NAMALWA (cell line): ENCODE measurements around the gene TRIM17.

Experiments
- DNase-seq: peaks from one replicate; pipeline ENCODE4 v3.0.0-alpha.2; 2015; ENCODE audit warnings: low spot score

TRIM17 gene, protein sequence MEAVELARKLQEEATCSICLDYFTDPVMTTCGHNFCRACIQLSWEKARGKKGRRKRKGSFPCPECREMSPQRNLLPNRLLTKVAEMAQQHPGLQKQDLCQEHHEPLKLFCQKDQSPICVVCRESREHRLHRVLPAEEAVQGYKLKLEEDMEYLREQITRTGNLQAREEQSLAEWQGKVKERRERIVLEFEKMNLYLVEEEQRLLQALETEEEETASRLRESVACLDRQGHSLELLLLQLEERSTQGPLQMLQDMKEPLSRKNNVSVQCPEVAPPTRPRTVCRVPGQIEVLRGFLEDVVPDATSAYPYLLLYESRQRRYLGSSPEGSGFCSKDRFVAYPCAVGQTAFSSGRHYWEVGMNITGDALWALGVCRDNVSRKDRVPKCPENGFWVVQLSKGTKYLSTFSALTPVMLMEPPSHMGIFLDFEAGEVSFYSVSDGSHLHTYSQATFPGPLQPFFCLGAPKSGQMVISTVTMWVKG

DNA sequence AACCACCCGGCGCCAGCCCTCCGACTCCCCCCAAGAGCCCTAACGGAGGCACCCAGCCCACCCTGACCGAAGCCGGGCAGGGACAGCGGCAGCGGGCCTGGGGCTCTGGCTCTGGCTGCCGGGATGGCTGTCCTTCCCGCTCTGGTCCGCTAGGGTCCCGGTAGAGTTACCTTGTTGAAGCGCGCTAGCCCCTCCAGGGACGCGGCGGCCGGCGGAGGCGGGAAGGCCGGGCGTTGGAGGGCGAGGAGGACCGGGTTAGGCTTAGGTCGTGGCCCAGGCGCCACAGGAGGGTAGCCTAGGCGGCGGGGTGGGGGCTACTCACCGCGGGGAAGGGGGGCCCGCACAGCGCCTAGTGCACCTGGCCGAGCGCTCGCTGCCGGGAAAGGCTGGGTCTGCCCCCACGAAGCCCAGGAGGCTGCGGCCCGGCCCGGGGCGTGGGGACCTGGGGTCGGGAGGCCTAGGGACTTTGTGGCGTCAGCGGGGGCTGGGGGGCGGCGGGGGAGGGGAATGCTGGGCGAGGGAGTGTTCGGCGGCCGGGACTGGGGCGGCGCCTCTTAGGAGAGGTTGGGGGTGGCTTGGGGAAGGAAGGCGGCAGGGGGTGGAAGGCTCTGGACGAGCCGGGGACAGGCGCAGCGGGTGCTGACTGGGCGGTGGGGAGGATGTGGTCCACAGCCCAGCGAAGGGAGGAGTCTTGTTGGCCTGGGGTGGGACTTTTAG is at the start of gene TRIM17:
Gene TRIM17 (minus strand): TSS at position 645 of the 717 bp plus-strand sequence. CDS start 1,789 bp downstream, outside the sequence.
- no peak for DNase-seq

DNA sequence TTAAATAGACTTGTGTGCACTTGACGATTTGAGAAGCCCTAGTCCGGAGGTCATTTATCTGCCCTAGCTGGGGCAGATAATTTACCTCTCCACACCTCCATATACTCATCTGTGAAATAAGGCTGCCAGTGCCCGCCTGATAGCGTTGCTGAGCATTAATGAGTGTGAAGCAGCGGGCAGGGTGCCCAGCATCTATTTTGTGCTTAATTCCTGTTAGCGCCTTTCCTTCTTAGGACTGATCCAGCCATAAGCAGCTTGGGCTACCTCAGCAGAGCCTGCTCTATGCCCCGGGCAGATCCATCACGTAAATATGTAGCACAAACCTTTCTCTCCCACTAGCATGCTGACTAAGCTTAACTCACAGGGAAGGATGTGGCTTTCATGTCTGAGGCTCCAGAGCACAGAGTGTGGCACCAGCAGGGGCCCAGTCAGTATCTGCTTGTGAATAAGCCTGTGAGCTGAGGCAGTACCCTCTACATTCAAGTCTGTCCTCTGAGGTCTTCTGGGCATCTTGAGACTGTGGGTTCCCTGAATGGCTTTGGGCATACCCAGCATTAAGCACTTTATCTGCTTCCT is 49.0 kb upstream of the TRIM17 start:
- DNase-seq = no peak

DNA sequence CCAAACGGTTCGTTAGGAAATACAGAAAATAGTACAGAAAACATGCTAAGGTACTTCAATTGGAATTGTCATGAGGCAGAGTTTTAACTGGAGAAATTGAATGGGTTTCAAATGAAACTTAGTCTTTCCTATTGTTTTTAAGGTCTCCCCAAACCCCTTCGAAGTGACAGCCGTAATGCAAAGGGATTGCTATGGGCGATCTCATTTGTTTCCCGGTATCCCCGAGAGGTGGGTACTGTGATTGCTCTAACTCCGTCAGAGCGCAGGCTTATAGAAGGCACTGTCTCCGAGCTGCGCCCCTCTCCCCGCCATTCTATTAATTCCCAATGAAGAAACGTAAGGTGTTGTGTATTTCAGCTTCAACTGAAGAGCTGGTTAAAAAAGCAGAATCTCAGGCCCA is 48.5 kb upstream of the TRIM17 start:
- DNase-seq = no peak

DNA sequence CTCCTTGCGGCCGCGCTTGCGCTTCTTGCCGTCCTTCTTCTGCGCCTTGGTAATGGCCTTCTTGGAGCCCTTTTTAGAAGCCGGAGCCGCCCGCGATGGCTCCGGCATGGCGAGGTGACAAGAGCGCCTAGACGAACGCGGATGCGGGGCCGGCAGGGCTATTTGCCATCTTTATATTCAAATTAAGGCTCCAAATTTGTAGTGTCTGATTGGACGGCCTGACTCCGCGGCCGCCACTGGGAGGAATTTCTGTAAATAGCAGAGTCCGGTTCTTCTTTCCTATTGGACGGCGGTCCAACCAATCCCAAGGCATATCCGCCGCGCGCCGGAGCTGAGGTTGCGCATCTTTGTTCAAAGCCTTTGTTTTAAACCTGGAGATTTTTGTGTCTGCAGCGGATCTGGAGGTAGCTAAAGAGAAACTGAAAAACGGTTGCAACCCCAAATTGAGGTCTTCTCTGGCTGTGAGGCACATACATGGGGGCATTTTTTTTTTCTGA is 47.9 kb upstream of the TRIM17 start:
- peak; percentile 92 for DNase-seq

DNA sequence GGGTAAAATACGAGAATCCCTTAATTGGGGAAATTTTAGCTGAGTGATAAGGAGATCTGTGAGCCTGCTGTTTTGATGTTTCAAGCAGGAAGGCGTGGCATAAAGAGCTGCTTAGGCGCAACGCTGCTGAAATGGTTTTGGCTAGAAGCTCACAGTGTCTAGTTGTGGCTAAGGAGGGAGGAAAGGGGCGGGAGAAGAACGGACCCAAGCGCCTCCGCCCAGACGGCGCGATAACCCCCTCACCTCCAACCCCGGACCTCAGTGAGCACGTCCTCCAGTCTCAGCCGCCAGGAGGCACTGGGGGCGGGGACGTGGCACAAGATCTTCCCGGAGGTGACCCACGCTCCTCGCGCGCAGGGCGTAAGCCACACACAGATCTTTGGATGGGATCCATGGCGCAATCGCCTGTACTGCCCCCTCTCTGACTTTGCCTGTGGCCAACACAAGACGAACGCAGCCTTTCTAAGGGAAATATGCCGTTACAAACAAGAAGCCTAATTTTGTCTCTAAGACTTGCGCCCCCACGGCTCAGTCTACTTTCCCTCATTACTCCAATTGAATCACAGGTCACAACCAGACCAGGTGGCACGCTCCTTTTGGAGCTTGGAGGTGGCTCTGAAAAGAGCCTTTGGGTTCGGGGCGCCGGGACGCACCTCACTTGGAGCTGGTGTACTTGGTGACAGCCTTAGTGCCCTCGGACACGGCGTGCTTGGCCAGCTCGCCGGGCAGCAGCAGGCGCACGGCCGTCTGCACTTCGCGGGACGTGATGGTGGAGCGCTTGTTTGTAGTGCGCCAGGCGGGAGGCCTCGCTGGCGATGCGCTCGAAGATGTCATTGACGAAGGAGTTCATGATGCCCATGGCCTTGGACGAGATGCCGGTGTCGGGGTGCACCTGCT is 47.1 kb upstream of the TRIM17 start:
- peak; percentile 88 for DNase-seq

DNA sequence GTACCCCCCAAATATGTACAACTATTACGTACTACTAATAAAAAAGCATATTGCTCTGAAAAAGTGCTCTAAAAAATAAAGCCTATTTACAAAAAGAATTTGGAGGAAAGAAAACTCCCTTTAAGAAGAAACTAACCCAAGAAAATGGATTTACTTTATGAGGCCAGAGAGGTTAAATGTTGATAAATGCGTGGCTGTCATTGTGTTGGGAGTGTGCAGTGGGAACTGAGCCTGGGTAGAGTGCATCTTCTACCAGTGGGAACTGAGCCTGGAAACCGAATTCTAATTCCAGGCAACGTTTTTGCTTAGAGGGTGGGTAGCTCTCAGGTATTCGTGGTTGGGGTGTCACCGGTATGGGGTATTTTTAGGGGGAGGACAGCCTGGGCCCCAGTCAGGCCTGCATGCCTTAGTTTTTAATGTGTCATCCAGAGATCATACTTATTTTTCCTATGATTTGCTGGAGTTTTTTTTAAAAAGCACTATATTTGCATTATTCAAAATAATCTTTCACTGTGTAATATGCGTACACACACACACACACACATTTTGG is 46.4 kb upstream of the TRIM17 start:
- DNase-seq = peak; percentile 40

DNA sequence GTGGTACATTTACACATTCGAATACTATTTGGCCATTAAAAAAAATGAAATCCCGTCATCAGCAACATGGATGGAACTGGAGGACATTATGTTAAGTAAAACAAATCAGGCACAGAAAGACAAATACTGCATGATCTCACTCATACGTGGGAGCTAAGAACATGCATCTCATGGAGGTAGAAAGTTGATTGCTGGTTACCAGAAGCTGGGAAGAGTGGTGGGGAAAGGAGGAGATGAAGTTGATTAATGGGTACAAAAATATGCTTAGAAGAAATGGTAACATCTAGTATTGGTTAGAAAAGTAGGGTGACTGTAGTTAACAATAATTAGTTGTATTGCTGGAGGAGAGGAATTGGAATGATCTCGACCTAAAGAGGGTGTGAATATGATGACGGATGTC is 45.9 kb upstream of the TRIM17 start:
- DNase-seq = peak; percentile 13

DNA sequence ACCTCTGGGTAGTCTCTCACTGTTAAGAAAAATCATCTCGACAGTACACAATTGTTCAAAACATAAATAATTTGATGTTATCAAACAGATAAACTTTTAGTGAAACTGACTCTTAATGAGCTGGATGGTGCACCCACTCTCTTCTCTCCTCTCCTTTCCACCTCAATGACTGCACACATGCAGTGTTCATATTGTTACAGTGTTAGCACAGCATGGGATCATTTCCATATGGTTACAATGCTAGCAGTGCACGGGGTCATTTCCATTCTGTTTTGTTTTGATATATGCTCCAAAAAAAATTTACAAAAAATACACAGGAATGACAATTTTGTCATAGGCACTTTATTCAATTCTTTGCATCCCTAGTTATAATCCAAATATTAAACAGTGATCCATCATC is 44.2 kb upstream of the TRIM17 start:
- DNase-seq = peak; percentile 50

DNA sequence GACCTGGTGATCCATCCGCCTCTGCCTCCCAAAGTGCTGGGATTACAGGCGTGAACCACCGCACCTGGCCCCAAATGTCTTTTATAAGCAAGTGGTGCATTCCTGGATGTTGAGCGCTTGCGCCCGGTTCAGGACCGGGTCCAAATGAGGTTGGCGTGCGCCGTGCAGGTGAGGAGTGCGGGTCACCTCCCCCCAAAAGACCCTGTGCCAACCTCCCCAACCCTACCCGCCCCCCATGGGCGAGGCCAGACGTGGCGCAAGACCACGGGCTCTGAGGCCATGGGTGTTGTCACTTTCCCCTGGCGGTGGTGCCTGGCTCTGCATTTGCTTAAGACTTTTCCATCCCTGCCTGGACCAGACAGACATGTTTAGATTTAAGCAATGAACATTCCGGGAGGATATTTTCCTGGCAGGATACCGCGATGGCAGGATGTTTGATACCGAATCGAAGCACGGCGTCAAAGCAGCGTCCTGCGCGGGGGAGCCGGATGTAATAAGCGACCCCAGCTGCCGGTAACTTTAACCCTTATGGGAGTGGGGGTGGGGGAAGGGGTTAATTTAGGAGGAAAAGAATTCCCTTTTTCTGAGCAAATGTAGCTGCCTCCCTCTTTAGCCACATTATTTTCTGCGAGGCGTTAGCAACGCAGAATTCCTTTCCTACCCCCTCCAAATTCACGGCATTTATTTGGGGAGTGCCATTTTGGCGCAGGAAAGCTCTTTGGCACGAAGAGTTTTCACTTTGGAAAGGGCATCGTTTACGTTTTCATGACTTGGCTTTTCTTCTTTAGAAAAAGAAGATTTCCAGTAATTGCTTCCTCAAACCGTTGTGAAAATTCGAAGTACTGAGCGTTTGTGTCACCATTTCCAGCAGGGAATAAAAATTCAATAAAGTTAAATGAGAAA is 42.7 kb upstream of the TRIM17 start:
- peak; percentile 92 for DNase-seq

DNA sequence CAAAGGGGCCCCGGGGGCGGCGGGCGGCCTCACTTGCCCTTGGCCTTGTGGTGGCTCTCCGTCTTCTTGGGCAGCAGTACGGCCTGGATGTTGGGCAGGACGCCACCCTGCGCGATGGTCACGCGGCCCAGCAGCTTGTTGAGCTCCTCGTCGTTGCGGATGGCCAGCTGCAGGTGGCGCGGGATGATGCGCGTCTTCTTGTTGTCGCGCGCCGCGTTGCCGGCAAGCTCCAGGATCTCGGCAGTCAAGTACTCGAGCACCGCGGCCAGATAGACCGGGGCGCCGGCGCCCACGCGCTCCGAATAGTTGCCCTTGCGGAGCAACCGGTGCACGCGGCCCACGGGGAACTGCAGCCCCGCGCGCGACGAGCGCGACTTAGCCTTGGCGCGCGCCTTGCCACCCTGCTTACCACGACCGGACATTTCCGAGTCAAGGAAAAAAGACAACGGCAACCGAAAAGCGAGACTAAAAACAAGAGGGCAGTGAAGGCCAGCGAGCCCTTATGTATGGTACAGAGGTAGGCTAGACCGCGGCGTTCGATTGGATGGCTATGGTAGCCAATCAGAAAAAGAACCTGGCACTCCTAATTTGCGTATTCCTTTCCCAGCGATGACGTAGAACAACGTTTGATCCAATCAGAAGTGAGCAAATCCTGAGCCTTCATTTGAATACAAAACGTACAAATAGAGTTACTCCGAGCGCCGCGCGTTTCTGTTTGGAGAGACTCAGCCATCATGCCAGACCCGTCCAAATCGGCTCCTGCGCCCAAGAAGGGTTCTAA is 40.9 kb upstream of the TRIM17 start:
- peak; percentile 99 for DNase-seq

DNA sequence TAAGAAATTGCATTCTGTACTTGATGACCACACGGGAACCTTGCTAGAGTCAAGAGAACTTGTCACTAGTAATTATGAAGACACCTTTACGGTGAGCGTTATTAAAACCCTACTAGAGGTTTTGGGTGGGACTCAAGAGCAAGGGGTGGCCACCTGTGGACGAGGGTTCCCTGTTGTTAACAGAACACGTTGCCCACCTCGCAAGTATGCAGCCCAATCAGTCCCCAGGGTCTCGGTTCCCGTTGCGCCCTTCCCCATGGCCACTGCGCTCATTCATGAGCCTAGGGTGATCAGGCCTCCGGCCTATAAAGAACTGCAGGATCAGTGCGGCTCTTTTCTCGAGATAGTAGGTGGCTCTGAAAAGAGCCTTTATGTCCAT is 40.3 kb upstream of the TRIM17 start:
- DNase-seq = peak; percentile 77

DNA sequence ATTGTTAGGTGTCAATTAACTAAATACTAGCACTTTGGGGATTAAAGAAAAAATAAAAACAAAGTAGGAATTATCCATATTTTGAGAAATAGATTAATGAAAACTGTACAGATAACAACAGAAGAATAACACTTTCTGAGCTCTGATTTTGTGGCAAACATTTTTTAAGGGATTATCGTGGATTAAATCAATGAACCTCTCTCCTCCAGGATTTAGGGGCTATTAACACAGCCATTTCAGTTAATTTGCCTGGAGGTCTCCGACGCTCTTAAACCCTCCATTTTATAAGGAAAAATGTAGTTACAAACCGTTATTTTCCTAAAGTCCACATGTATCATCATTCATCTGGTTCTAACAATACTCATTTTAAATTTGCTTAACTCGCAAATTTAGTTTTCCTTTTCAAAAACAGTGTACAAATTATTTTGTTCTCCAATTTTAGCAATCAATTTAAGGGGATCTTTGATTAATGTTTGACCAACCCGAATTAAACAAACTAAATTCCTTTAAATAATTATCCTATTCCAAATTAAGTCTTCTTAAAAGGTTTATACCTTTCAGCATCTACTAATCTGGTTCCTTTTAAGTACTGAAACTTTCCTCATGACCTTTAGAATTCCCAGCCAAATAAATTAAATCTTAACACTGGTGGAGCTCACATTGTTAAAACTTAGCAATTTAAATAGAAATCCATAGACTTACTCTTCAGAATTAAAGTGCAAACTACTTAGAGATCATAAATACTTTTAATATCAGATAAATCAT is 39.8 kb upstream of the TRIM17 start:
- peak; percentile 64 for DNase-seq

DNA sequence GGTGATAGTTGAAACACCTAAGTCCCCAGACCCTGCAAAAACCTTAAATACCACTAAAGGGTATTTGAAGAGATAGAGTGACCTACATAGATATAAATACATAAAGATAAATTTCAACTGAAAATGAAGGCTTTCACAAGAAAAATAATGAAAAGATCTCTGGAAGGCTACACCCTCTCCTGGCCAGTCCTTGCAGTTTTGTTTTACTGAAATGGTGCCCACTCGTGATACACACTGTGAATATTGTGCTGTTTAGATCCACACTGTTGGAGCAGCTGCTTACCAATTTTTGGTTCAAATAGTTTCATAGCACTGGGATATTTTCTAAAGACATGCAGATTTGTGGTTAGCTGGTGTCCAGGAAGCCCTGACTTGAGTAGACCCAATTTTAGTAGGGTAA is 39.1 kb upstream of the TRIM17 start:
- peak; percentile 77 for DNase-seq

DNA sequence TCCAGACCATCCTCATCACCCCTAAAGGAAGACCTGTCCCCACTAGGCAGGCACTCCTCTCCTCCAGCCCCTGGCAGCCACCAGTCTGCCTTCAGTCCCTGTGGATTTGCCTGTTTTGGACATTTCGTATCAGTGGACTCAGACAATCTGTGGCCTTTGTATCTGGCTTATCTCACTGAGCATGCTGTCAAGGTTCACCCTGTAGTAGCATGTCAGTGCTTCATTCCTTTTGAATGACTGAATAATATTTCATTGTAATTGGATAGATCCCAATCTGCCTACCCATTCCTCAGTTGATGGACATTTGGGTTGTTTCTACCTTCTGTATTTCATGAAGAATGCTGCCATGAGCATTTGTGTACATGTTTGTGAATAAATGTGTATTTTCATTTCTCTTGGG is 37.6 kb upstream of the TRIM17 start:
- DNase-seq = peak; percentile 50

DNA sequence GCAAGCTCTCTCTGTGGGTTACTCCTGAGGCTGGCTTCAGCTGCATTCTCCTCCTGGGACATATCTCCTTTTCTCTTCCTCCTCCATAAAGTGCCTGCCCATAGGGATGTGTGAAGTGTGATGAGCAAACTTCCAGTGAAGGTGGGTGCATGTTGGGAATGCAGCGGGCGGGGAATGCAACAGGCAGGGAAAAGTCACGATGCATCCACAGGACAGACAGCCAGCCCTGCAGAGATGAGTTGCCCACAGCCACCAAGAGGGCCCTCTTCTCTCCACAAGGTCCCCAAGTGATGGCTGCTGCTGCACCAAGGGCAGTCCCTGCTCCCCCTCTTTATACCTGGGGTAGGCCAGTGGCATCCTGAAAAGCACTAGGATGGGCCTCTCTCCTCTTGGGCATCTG is 37.0 kb upstream of the TRIM17 start:
- DNase-seq = peak; percentile 45

DNA sequence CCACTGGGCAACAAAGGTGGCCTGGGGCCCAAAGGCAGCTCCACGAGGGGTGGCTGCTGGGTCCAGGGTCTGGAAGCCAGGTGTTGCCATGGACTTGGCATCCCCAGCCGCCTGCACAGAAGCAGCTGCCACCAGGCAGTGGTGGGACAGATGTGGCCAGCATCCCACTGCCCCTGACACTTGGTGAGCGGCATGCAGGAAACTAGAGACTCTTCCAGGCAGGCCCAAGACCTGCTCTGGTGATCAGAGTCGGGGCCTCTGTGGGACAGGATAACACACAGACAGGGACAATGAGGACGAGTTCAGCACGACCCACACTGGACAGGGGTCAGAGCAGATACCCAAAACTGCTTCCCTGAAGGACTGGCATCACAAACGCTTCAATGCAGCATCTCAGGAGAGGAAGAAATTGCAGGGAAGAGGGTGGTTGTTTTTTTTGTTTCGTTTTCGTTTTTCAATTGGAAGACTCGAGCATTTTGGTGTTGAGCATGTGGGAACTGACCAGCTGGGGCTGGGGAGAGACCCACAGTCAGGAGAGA is 36.4 kb upstream of the TRIM17 start:
- peak; percentile 26 for DNase-seq

DNA sequence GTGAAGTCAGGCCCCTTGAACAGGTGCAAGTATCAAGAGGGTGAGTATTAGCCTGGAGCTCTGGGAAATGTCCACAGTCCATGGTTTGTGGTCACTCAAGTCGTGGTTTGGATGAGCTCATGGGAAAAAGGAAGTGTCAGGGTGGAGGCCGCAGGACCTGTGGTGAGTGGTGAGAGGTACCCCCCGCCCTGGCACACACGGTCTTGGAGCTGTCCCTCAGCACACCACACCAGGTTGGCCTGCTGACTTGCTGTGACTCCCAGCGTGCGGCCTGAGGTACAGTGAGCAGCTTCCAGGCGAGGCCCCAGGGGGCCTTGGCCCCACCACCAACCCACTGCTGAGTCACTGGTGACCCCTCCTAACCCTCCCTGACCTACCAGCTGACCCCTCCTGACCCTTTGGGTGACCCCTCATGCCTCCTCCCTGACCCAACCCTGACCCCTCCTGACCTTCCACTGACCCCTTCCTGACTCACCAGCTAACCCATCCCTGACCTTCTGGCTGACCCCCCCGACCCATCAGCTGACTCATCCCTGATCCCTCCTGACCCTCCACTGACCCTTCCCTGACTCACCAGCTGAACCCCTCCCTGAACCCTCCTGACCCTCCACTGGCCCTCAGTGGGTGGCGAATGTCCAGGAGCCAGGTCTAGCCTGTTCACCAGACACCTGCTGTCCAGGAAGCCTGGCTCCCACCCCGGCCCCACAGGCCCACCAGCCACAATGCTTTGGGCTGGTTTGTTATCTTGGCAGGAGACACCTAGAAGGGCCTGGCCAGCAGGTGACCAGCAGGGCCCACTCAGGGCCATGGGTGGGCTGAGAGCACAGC is 35.7 kb upstream of the TRIM17 start:
- DNase-seq = peak; percentile 15

DNA sequence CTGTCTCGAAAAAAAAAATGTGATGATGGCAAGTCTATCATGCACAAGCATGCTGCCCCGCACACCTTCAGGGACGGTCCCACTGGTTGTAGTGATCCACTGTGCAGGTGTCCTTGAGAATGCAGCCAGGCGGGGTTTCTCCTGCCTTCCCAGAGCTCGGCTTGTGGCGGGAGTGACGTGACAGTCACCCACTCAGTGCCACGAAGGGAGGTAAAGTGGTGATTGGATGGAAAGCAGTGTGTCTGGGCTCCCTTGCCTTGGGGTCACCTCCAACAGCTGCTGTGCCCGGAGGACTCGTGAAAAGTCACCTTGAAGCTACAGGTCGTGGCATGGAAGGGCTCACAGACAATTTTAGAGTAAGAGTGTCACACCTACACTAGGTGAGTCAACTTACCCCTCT is 33.5 kb upstream of the TRIM17 start:
- no peak for DNase-seq
